A549 (cell line): ENCODE results near the gene RIN3. TPM values are rescaled to one million over a fixed set of nuclear protein-coding genes. Genes with fewer than 3 reads are reported as not detected.

Experiments used
- ATAC-seq, 2 experiments: fragments of 200-7000 bp in 1 of 2; fragments of >200 bp in 1 of 2; cut with Nextera tagmentation in 1 of 2; cut with Tn5 transposase in 1 of 2; 3 replicates each; pipeline versions ENCODE4 v1.8.0 to v1.9.1; 2018 to 2020; ENCODE audit warnings: mild to moderate bottlenecking in 1 of 2, moderate library complexity in 1 of 2
- CTCF ChIA-PET: fragments of 300-600 bp; sonication (Branson Sonifier 250); formaldehyde crosslinking; extraction: SDS; loops from one replicate; lab custom pipeline; 2021; ENCODE audit warnings: antibody characterized with exemption, inconsistent platforms; lab: Yijun Ruan, JAX
- POLR2A ChIA-PET: fragments of 350-600 bp; formaldehyde crosslinking; extraction: SDS; loops from one replicate; lab custom pipeline; 2021; ENCODE audit warnings: antibody characterized with exemption, inconsistent platforms; lab: Yijun Ruan, JAX
- DNase-seq, 2 experiments: peaks; one replicate each; pipeline versions ENCODE4 v3.0.0 to v3.0.0-alpha.2; 2011 to 2016; ENCODE audit warnings: low read depth in 1 of 2, low spot score in 1 of 2
- FAIRE-seq: peaks from 2 replicates; lab custom pipeline; 2011; peaks lifted over from hg19 to GRCh38; lab: Jason Lieb, UNC
- H3K27ac ChIP-seq, 2 experiments: fragments of >200 bp; sonication (Bioruptor Twin); formaldehyde crosslinking; 3 replicates each; pipeline ENCODE4 v1.5.1; 2016 to 2017
- H3K4me1 ChIP-seq: fragments of >200 bp; sonication (Bioruptor Twin); formaldehyde crosslinking; 3 replicates; pipeline ENCODE4 v1.6.1; 2016
- H3K4me2 ChIP-seq: fragments of >200 bp; sonication (Bioruptor Twin); formaldehyde crosslinking; 3 replicates; pipeline ENCODE4 v1.6.1; 2016
- H3K4me3 ChIP-seq: fragments of >200 bp; sonication (Bioruptor Twin); formaldehyde crosslinking; 3 replicates; pipeline ENCODE4 v1.5.1; 2016
- H3K9me3 ChIP-seq: fragments of >200 bp; sonication (Bioruptor Twin); formaldehyde crosslinking; 3 replicates; pipeline ENCODE4 v1.6.1; 2016
- ATOH8 ChIP-seq: fragments of 250-450 bp; sonication (Bioruptor Pico); IDR thresholded peaks from 2 replicates; pipeline ENCODE4 v1.5.0; 2020; ENCODE audit warnings: low read depth, mild to moderate bottlenecking, moderate library complexity
- BHLHE40 ChIP-seq: IDR thresholded peaks from 2 replicates; pipeline ENCODE4 v1.6.1; 2012; ENCODE audit warnings: low read depth, low read length, inconsistent platforms
- CHD2 ChIP-seq: fragments of 150-350 bp; IDR thresholded peaks from 2 replicates; pipeline ENCODE4 v1.6.1; 2014; ENCODE audit warnings: low read length; ENCODE audit not compliant: partially characterized antibody
- EHF ChIP-seq: fragments of 250-450 bp; sonication (Bioruptor Pico); IDR thresholded peaks from 2 replicates; pipeline ENCODE4 v1.5.0; 2020; ENCODE audit warnings: mild to moderate bottlenecking
- EHMT2 ChIP-seq: fragments of 200-600 bp; sonication (generic); IDR thresholded peaks from 2 replicates; pipeline ENCODE4 v1.6.1; 2016; ENCODE audit warnings: antibody characterized with exemption, low read depth, mild to moderate bottlenecking, moderate library complexity
- EP300 ChIP-seq, 2 experiments: fragments of >200 bp; sonication (Bioruptor Twin); formaldehyde crosslinking; IDR thresholded peaks; 2 replicates in 1 of 2; 3 replicates in 1 of 2; pipeline ENCODE4 v1.6.1; 2016 to 2017
- FOSB ChIP-seq: fragments of 250-450 bp; sonication (Bioruptor Pico); IDR thresholded peaks from 2 replicates; pipeline ENCODE4 v1.5.0; 2020; ENCODE audit warnings: mild to moderate bottlenecking, moderate library complexity
- FOSL2 ChIP-seq, 2 experiments: fragments of 450-650 bp in 1 of 2; fragments of >200 bp in 1 of 2; sonication (Bioruptor Twin) in 1 of 2; formaldehyde crosslinking; IDR thresholded peaks; 2 replicates each; pipeline versions ENCODE4 v1.5.0 to v1.6.1; 2016 to 2020; ENCODE audit warnings: mild to moderate bottlenecking in 1 of 2, moderate library complexity in 1 of 2
- FOXS1 ChIP-seq: fragments of 250-450 bp; sonication (Bioruptor Pico); IDR thresholded peaks from 2 replicates; pipeline ENCODE4 v1.5.0; 2020; ENCODE audit warnings: mild to moderate bottlenecking, moderate library complexity
- HDAC2 ChIP-seq: fragments of 200-600 bp; sonication (generic); IDR thresholded peaks from 2 replicates; pipeline ENCODE4 v1.6.1; 2016
- HES2 ChIP-seq: fragments of >200 bp; sonication (Bioruptor Twin); formaldehyde crosslinking; IDR thresholded peaks from 2 replicates; pipeline ENCODE4 v1.6.1; 2016
- HEYL ChIP-seq: fragments of 250-450 bp; sonication (Bioruptor Pico); IDR thresholded peaks from 2 replicates; pipeline ENCODE4 v1.8.0; 2021; ENCODE audit warnings: mild to moderate bottlenecking, moderate library complexity
- HOXA7 ChIP-seq: fragments of 250-450 bp; sonication (Bioruptor Pico); IDR thresholded peaks from 2 replicates; pipeline ENCODE4 v1.5.0; 2020; ENCODE audit warnings: mild to moderate bottlenecking, moderate library complexity
- JUN ChIP-seq, 2 experiments: fragments of >200 bp; sonication (Bioruptor Twin); formaldehyde crosslinking; IDR thresholded peaks; 2 replicates in 1 of 2; 3 replicates in 1 of 2; pipeline ENCODE4 v1.6.1; 2016 to 2017
- MAZ ChIP-seq: fragments of 150-350 bp; IDR thresholded peaks from 2 replicates; pipeline ENCODE4 v1.6.1; 2014; ENCODE audit warnings: antibody characterized with exemption, low read depth, low read length, borderline replicate concordance
- NR3C1 ChIP-seq: fragments of >200 bp; sonication (Bioruptor Twin); formaldehyde crosslinking; IDR thresholded peaks from 3 replicates; pipeline ENCODE4 v1.6.1; 2017
- POLR2AphosphoS2 ChIP-seq: conservative IDR thresholded peaks from 2 replicates; pipeline ENCODE4 v1.6.1; 2012; ENCODE audit warnings: low read length, improper control_type of control experiment, inconsistent platforms
- RARB ChIP-seq: fragments of 250-450 bp; sonication (Bioruptor Pico); IDR thresholded peaks from 2 replicates; pipeline ENCODE4 v1.8.0; 2021; ENCODE audit warnings: mild to moderate bottlenecking, moderate library complexity
- REST ChIP-seq: fragments of 200-600 bp; sonication (generic); IDR thresholded peaks from 2 replicates; pipeline ENCODE4 v1.6.1; 2016; ENCODE audit warnings: antibody characterized with exemption, mild to moderate bottlenecking, moderate library complexity
- RNF2 ChIP-seq: fragments of 200-600 bp; sonication (generic); IDR thresholded peaks from 2 replicates; pipeline ENCODE4 v1.6.1; 2016; ENCODE audit warnings: low read depth, mild to moderate bottlenecking, antibody characterized with exemption, moderate library complexity, borderline replicate concordance
- TFCP2L1 ChIP-seq: fragments of 250-450 bp; sonication (Bioruptor Pico); IDR thresholded peaks from 2 replicates; pipeline ENCODE4 v1.5.0; 2021; ENCODE audit warnings: mild to moderate bottlenecking
- WGBS: methylation state at CpG from one replicate; pipeline ENCODE4 v1.1.6; 2017; ENCODE audit errors: missing lambda C conversion rate; 5-methylcytosine and 5-hydroxymethylcytosine counted together
- polyA plus RNA-seq, 4 experiments: library from polyadenylated mRNA; depleted of rRNA in 3 of 4; stranded (reverse); fragments of >200 nt; fragmentation: RNase III in 1 of 4; extraction: RNeasy Plus Mini Kit Qiagen cat#74134 plus additional on column Dnase treatment in 1 of 4; gene quantifications; 2 replicates in 3 of 4; 3 replicates in 1 of 4; pipeline ENCODE4 v1.2.3, GENCODE V29; 2011 to 2017

RIN3 gene
- polyA plus RNA-seq, 2 of the 4 experiments (the other 2 are of a cell fraction), result 5.6 to 14.5 TPM

GRCh38 chr14:92684801-92685560 lies 171.4 kb downstream of the RIN3 start:
- Histone ChIP-seq H3K9me3 (0 out of 3 replicates have a peak, but pooled peaks cover 4% of the 10 kb centered on the region), H3K27ac (no peak overlapping the region), H3K4me1 (0 out of 3 replicates have a peak, but pooled peaks cover 2% of the 10 kb centered on the region), H3K4me3 (no peak overlapping the region), H3K4me2 (no peak overlapping the region)
- DNase-seq, result no peak
- ChIA-PET CTCF (interaction anchor here (1.0 to 3.0 kb wide), 2 partner anchors 41 to 552 kb away, joined by 4 to 16 read pairs; no protein-coding TSS in a partner anchor), POLR2A (no interaction called here)
- FAIRE-seq, result no peak
- 93% methylated on average over 5 of the region's 21 CpGs for WGBS
- ATAC-seq, result no peak
- TF ChIP-seq HES2 (no peak), TFCP2L1 (no peak), POLR2AphosphoS2 (no peak), CHD2 (no peak), FOSL2 (IDR thresholded peaks at IDR 0.05) (no peak), FOSL2 (CRISPR knock-in tag; IDR thresholded peaks at IDR 0.05) (no peak), RNF2 (no peak), RARB (CRISPR knock-in tag) (no peak), EHMT2 (no peak), NR3C1 (no peak), EP300 (IDR thresholded peaks at IDR 0.05) (no peak), ATOH8 (CRISPR knock-in tag) (no peak), REST (no peak), BHLHE40 (no peak)

GRCh38 chr14:92685784-92686355 lies 172.3 kb downstream of the RIN3 start:
- DNase-seq, result no peak

More at GRCh38 chr14:92685784-92686355, 172.3 kb downstream of the RIN3 start:
- WGBS, result 94% methylated on average over 4 of the region's 4 CpGs
- H3K4me1 ChIP-seq, result 0 out of 3 replicates have a peak, but pooled peaks cover 4% of the 10 kb centered on the region
- ChIA-PET POLR2A (no interaction called here), CTCF (interaction anchor here (0.6 to 10.1 kb wide), 38 partner anchors 9 to 564 kb away, joined by 3 to 191 read pairs (median 5); partner anchors contain the start of genes CPSF2 and NDUFB1)
- ATAC-seq (no peak), FAIRE-seq (no peak)
- H3K4me3 ChIP-seq, result no peak overlapping the region
- H3K9me3 ChIP-seq, result 0 out of 3 replicates have a peak, but pooled peaks cover 4% of the 10 kb centered on the region
- H3K4me2 ChIP-seq, result no peak overlapping the region
- TF ChIP-seq NR3C1 (no peak), MAZ (no peak), HDAC2 (no peak), HEYL (no peak), FOSB (CRISPR knock-in tag) (no peak), EHF (no peak), JUN (IDR thresholded peaks at IDR 0.05) (no peak), BHLHE40 (no peak), EP300 (IDR thresholded peaks at IDR 0.05) (no peak), HOXA7 (CRISPR knock-in tag) (no peak), POLR2AphosphoS2 (no peak), FOXS1 (CRISPR knock-in tag) (no peak)
- no peak overlapping the region for H3K27ac ChIP-seq
